GM19099 (cell line): ENCODE measurements around the gene PLEKHD1.

Experiments used
- POLR2A ChIP-seq: IDR thresholded peaks from 3 replicates; pipeline ENCODE4 v1.6.1; 2011; ENCODE audit warnings: low read depth; ENCODE audit not compliant: insufficient read length; ENCODE audit errors: extremely low read depth

The PLEKHD1 gene

GRCh38 chr14:69495341-69495921 is 10.9 kb downstream of the PLEKHD1 start:
- TF ChIP-seq POLR2A: no peak

GRCh38 chr14:69499436-69499835 is 14.9 kb downstream of the PLEKHD1 start:
- TF ChIP-seq POLR2A: no peak

GRCh38 chr14:69500096-69500495 is 15.6 kb downstream of the PLEKHD1 start:
- no peak for TF ChIP-seq POLR2A

- no peak for TF ChIP-seq POLR2A
These were observed 16.2 kb downstream of the PLEKHD1 start for GRCh38 chr14:69500736-69501135.

- TF ChIP-seq POLR2A: no peak
These were observed 16.9 kb downstream of the PLEKHD1 start for GRCh38 chr14:69501423-69501838.

GRCh38 chr14:69504775-69505174 is 20.2 kb downstream of the PLEKHD1 start:
- TF ChIP-seq POLR2A: no peak

GRCh38 chr14:69505338-69506240 is 21.1 kb downstream of the PLEKHD1 start:
- TF ChIP-seq POLR2A: no peak

- no peak for TF ChIP-seq POLR2A
These were observed 21.7 kb downstream of the PLEKHD1 start for GRCh38 chr14:69506241-69506595.

- TF ChIP-seq POLR2A: no peak
These were observed 34.0 kb downstream of the PLEKHD1 start for GRCh38 chr14:69518289-69519101.

- TF ChIP-seq POLR2A: no peak
These were observed 34.9 kb downstream of the PLEKHD1 start for GRCh38 chr14:69519204-69520100.

GRCh38 chr14:69522026-69522425 is 37.5 kb downstream of the PLEKHD1 start:
- TF ChIP-seq POLR2A: no peak

- no peak for TF ChIP-seq POLR2A
These were observed 41.4 kb downstream of the PLEKHD1 start for GRCh38 chr14:69525896-69526295.

GRCh38 chr14:69527635-69528034 is 43.1 kb downstream of the PLEKHD1 start:
- TF ChIP-seq POLR2A: no peak

- TF ChIP-seq POLR2A: no peak
These were observed 43.6 kb downstream of the PLEKHD1 start for GRCh38 chr14:69528143-69528542.
